SKM-1 treated with dmso at 0.1 percent for 144 hours (cell line): Measurements from ENCODE around the gene LHFPL6.

ENCODE experiments used
- DNase-seq: peaks from one replicate; lab custom pipeline; 2025; ENCODE audit not compliant: unreplicated experiment; lab: John Stamatoyannopoulos, UW

The LHFPL6 gene

GRCh38 chr13:39418424-39418823 is 184.6 kb downstream of the LHFPL6 start:
- no peak for DNase-seq

- no peak for DNase-seq
These were observed 185.3 kb downstream of the LHFPL6 start for GRCh38 chr13:39417643-39418042.

- no peak for DNase-seq
These were observed 185.9 kb downstream of the LHFPL6 start for GRCh38 chr13:39417131-39417530.

GRCh38 chr13:39415008-39415802 is 187.8 kb downstream of the LHFPL6 start:
- no peak for DNase-seq

DNA sequence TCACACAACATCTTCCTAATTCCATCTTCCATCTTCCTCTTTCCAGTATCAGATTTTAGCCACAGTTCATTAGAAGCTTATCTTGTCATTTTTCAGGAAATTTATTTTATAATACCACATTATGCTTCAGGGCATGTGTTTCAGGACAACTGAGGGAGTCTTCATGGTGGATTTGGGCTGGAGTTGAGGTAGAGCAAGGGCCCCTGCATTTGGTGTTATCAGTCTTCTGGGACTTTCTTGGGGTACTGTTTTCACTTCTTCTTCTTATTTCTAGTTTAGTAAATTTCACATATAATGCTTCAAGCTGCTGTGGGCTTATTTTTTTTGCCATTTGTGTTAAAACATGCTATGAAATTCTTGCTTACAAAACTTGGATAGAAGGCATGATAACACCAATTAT is 188.7 kb downstream of the LHFPL6 start:
- DNase-seq, result no peak

DNA sequence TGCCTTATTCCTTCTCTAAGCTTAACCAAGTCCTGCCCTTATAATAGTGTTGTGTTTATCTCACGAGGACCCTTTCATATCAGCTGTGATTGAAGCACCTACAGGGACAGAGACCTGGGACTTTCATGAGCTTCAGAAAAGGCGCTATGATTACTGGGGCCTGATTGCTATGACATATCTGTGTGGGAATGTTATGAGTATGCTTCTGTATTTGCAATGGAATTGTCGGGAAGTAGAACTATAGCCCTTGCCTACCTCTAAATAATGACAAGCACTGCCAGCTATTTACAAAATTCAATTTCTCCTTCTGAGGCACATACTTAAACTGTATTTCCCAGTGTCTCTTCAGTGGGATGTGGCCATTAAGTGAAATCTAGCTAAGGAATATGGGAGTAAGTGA is 191.5 kb downstream of the LHFPL6 start:
- DNase-seq, result no peak

- no peak for DNase-seq
These were observed 192.0 kb downstream of the LHFPL6 start for GRCh38 chr13:39410964-39411363.

- DNase-seq, result peak; percentile 30
These were observed 192.7 kb downstream of the LHFPL6 start for GRCh38 chr13:39410096-39410901.

- no peak for DNase-seq
These were observed 194.5 kb downstream of the LHFPL6 start for GRCh38 chr13:39408512-39408911.

GRCh38 chr13:39407786-39408185 is 195.2 kb downstream of the LHFPL6 start:
- DNase-seq, result no peak

GRCh38 chr13:39407138-39407537 is 195.9 kb downstream of the LHFPL6 start:
- no peak for DNase-seq

DNA sequence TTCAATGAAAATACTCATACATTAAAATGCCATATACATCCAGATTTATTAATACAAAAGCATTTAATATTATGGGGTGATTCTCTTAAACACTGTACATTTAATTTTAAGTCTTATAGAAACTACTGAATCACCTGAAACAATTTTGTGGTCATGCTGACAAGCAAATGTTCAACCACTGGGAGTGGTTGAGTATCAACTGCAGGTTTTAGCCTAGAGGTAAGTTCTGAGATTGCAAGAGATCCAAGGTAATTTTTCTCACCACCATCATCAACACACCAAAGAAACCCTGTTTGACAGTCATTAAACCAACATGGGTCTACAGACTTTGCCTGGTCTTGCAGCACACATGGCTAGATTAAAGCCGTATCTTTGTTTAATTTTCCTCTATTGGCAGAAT is 196.3 kb downstream of the LHFPL6 start:
- no peak for DNase-seq

DNA sequence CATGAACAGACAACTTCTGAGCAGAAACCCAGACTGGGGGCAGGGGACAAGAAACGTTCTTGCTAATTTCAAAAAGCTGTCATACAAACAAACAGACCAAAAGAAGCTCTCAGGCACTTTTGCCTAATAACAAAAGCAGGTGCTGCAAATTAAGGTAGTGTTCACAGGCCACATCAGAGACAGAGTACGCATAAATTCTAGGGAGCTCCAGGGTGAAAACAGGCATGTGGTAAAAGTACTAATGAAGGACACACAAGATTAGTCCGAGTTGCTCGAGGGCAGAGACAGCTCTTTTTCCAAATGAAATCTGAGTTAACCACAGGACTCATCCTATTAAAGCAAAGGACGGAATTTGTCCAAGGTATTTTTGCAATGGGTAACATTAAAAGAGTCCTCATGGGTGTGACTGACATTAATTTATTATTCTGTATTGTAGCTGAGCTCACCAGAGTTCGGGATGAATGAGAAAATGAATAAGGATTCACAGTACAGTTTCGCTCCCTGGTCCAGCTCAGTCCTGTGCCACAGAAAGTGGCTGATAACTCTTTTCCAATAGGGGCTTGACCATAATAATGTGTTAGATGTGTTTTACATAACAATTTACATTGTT is 197.3 kb downstream of the LHFPL6 start:
- DNase-seq, result no peak

GRCh38 chr13:39405107-39405506 is 197.9 kb downstream of the LHFPL6 start:
- DNase-seq, result no peak

- no peak for DNase-seq
These were observed 199.9 kb downstream of the LHFPL6 start for GRCh38 chr13:39403106-39403505.

GRCh38 chr13:39402221-39402970 is 200.6 kb downstream of the LHFPL6 start:
- no peak for DNase-seq

- peak; percentile 9 for DNase-seq
These were observed 201.2 kb downstream of the LHFPL6 start for GRCh38 chr13:39401756-39402155.

GRCh38 chr13:39401046-39401705 is 201.8 kb downstream of the LHFPL6 start:
- DNase-seq, result no peak

- DNase-seq, result no peak
These were observed 203.9 kb downstream of the LHFPL6 start for GRCh38 chr13:39399102-39399501.

DNA sequence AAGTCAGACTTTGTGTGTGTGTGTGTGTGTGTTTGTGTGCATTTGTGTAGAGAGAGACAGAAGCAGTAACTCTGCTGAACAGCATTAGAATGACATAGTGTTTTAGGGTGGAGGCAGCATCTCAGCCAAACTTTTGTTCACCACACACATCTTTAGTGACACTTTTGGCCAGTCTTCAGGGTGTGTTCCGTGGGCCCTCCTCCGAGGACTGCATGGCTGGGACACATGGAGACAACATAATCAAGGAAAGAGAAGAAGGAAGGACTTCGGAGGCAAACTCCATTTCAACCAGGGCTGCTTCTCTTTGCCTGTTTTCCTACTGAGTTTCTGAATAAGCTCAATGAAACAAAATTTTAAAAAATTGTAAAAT is 205.1 kb downstream of the LHFPL6 start:
- DNase-seq, result no peak
